DMS79 (cell line): Measurements from ENCODE around the gene DELE1.
A peak's percentile ranks its signal among the peaks of the same experiment; 100 is the strongest.
"Not testable (repeated sequence)": the region's sequence is repeated elsewhere in the genome, so short reads cannot be mapped to it uniquely, and the experiment has no call there.

ENCODE experiments used
- DNase-seq: peaks from one replicate; lab custom pipeline; 2025; lab: John Stamatoyannopoulos, UW

DELE1 gene

DNA sequence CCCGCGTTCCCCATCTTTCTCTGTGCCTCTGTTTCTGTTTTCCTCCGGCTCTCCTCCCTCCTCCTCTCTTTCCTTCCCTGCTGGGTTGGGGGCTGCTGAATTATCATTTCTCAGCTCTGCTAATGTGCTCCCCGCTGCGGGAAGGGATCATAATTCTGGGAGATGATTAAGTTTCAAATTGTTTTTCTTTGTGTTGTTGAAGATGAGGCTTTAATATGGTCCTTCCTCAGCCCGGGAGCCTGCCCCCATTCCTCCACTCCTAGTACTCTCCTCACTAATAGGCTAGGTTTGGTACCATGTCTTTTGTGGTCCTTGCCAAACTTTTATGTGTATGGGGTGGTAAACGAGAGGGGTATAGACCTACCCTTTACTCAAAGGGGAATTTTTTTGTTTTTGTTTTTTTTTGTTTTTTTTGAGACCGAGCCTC, 39.8 kb upstream of the DELE1 start:
- DNase-seq: no peak

- DNase-seq: no peak
These were observed 34.3 kb upstream of the DELE1 start for GRCh38 chr5:141889282-141889871.

DNA sequence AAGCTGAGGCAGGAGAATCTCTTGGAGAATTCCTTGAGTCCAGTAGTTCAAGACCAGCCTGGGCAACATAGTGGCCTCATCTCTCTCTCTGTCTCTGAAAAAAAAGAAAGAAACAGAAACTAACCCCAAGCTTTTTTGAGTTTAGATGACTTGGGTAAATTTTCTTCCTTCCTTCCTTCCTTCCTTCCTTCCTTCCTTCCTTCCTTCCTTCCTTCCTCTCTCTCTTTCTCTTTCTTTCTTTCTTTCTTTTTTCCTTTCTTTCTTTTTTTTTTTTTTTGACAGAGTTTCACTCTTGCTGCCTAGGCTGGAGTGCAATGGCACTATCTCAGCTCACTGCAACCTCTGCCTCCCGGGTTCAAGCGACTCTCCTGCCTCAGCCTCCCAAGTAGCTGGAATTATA, 33.2 kb upstream of the DELE1 start:
- DNase-seq: not testable (repeated sequence)

- no peak for DNase-seq
These were observed 26.2 kb upstream of the DELE1 start for GRCh38 chr5:141897425-141897824.

DNA sequence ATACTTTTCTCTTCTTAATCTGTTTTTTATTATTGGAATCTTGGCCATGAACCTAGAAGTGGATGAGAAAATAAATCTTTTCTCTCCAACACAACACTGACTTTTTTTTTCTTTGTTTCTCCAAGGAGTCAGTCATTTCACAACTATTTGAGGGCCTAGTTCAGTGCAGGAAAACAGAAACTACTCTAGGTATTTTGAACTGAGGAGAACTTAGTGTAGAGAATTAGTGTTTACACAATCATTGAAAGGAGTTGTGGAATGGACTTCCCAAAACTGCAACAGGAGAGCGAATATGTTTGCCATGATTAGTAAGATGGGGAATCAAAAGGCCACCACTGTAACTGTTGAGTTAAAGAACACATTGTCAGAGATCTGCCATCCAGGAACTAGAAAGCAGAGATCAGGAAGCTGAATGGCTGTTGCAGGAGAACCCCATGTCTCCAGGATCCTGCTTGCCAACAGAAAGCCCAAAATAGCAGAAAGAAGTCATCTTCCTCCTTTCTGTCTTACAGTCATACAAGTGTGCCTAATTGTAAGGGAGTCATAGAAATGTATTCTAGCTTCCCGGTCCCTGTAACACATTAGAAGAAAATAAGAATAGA, 25.1 kb upstream of the DELE1 start:
- no peak for DNase-seq

DNA sequence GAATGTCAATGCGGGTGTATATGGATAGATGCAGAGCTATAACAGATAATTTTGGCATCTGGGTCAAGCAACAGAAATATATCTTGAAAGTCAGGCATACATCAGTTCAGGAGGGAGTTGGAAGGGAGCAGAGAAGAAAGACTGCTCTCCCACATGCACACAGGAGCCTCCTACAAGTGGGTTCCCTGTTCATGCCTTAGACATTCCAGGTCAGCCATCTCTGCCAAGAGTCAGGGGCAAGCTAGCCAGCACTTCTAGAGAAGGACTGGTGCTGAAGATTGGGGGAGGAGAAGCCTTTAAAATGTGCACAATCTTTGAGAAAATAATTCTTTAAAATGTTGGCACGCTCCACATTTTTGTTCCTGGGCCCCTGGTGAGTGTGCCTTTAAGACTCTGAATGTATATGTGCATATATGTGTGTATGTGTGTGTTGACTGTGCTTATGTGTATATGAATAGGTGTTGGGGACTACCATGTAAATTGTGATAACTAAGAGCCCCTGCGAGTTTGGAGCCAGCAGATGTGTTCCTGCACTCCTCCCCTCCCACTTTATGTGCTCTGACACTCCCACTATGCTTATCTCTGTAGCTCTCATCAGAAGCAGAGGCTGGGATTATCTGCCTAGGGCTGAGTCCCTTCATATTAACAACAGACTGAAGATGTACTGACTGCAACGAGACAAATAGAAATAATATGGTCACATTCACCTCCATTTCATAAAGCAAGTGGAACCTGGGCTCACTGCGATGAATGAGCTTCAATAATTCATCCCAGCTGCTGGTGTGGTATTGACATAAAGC, 21.5 kb upstream of the DELE1 start:
- DNase-seq: no peak

DNA sequence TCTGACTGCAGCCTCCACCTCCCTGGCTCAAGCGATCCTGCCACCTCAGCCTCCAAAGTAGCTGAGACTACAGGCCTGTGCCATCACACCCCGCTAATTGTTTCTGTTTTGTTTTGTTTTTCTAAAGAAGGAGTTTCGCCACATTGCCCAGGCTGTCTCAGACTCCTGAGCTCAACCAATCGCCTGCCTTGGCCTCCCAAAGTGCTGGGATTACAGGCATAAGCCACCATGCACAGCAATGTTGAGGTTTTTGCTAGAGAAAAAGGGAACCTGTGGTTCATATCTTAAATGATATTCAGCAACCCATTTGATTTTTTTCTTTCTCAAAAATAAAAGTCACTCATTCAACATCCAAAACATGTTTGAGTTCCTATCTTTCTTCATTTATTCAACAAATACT, 20.4 kb upstream of the DELE1 start:
- DNase-seq: no peak

DNA sequence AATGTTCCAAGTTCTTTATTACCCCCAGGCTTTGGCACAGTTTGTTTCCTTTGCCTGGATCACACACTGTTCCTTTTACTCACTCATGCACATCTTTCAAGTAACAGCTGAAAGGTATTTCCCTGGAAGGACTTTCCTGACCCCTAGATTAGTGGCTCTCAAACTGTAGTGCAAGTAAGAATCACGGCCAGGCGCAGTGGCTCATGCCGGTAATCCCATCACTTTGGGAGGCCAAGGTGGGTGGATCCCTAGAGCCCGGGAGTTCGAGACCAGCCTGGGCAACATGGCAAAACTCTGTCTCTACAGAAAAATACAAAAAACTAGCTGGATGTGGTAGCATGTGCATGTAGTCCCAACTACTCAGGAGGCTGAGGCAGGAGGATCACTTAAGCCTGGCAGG, 19.1 kb upstream of the DELE1 start:
- DNase-seq: no peak

- DNase-seq: no peak
These were observed 17.2 kb upstream of the DELE1 start for GRCh38 chr5:141906517-141906916.

DNA sequence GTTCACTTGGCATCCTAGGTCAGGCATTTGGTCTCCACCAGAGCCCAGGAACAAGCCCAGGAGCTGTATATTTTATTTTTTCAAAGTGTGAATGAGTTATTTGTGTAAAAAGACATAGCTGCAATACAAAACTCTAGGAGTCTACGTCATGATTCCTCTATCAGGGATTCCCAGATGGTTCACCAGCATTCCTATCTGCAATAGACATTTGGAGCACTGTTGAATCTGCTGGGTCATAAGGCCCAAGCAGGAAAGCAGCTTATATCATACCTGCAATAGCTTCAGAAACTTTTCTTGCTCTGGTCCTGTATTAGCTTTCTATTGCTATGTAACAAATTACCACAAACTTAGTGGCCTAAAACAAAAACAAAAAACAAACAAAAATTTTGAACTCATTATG, 16.7 kb upstream of the DELE1 start:
- DNase-seq: no peak

DNA sequence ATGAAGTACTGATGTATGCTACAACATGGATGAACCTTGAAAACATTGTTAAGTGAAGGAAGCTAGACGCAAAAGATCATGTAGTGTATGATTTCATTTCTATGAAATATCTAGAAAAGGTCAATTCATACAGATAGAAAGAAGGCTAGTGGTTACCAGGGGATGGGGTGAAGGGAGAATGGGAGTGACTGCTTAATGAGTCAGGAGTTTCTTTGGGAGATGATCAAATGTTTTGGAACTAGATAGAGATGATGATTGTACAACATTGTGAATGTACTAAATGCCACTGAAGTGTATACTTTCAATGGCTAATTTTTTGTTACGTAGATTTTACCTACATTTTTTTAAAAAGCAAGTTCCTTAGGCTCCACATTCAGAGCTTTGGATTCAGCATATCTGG, 14.9 kb upstream of the DELE1 start:
- DNase-seq: no peak

GRCh38 chr5:141909212-141909611, 14.5 kb upstream of the DELE1 start:
- no peak for DNase-seq

DNA sequence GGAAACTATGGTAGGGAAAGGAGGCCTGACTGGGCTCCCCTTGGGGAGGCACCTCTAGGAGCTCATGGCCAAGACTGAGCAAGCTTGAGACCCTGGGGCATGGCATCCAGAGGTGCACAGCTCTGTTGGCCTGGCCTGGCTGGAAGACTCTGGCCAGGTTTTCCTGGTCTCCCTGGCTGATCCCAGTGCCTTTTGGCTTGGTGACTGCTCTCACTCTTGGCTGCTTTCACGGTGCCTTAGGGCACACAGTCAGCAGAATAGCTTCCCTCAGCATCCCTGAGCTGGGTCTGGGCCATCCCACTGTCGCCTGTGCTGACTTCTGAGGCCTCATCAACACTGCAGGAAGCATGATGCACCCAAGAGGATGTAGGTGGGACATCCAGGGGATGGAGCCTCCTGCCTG, 13.4 kb upstream of the DELE1 start:
- no peak for DNase-seq

GRCh38 chr5:141913560-141914198, 10.0 kb upstream of the DELE1 start:
- no peak for DNase-seq

- DNase-seq: peak; percentile 1
These were observed 9.4 kb upstream of the DELE1 start for GRCh38 chr5:141914199-141914743.

DNA sequence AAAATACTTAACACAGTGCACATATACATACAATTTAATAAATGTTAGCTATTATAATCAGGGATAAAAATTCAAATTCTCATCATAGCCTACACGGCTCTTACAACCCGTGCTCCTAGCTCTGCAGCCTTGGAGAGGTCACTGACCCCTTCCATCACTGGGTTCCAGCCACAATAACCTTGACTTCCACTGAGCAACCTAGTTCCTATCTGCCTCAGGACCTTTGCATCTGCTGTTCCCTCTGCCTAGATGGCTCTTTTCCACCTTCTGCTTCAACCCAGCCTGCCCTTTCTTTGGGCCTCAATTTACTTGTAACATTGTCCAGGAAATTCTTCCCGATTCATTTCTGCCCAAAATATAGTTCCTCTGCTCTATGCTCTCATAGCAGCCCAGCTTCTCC, 8.9 kb upstream of the DELE1 start:
- DNase-seq: no peak

DNA sequence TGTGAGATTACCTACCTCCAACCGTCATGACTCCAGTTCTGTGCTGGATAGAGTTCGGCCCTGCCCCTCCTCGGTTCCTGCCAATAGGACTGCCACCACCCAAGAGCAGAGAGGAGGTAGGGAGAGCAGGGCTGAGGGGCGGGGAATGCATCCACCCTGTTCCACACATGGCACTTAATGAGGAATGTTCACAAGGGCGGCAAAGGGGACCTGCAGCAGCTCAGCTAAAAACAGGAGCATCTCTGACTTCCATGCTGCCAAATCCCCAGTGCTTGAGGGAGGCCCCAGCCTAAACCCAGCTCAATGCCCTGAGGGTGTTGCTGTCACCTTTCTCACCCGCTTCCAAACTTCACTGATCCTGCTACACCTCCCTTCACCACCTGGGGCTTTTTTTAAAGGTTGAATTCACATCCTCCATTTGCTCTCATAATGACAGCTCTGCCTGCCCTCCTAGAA, 7.8 kb upstream of the DELE1 start:
- no peak for DNase-seq

GRCh38 chr5:141916522-141916921, 7.1 kb upstream of the DELE1 start:
- DNase-seq: no peak

- DNase-seq: no peak
These were observed 5.9 kb upstream of the DELE1 start for GRCh38 chr5:141917760-141918159.

DNA sequence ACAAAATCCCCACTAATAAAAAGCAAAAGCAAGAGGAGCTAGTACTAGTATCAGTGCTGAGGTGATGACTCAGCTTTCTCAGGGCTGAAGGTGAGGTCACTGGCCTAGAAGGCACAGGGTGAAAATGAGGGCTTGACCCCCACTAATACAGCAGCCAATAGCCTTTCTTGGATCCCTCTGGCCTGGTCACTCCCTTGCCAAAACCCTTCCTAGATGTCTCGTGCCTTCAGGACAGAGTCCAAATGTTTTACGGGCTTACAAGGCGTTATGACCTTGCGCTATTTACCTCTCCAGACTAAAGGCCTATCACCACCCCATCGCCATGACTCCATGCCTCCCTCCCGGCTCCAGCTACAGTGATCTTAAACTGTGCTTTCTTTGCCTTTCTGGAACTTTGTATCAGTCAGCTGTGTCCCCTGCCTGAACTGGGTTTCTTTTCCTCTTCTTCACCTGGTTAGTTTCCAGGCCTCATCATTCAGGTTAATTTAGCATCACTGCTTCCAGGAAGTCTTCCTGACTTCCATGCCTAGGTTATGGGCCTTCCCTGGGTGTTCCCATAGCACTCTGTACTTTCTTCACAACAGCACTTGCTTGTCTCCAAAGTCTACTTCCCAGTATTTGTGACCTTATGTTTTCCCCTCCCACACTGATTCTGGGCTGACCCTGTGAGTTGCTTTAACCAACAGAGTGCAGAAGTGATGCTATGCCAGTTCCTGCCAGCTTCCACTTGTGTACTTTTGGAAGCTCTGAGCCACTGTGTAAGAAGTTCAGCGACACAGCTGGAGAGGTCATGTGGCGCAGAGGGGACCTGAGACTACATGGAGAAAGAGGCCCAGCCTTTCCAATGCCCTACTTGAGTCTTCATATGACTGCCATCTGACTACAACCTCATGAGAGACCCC, 4.2 kb upstream of the DELE1 start:
- DNase-seq: no peak

- DNase-seq: no peak
These were observed 2.9 kb upstream of the DELE1 start for GRCh38 chr5:141920771-141921170.
